ENCODE data around the gene CHAC1.
"Not testable (repeated sequence)": the region's sequence is repeated elsewhere in the genome, so short reads cannot be mapped to it uniquely, and the experiment has no call there.

The CHAC1 gene

DNA sequence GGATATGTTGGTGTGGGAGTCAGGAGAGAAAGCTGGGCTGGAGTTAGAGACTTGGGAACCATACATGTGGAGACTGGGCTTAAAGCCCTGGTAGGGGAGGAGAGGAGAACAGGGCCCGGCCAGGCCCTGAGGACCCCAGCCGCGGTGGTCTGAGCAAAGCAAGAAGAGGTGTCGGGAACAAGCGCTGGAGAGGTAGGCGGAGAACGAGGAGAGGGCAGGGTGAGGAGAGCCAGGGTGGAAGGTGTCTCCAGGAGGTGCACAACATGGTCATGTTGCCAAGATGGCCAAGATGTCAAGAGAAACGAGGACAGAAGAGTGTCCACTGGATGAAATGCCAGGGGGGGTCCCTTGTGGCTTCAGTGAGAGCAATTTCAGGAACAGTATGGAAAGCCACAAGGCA lies 5.5 kb downstream of the CHAC1 start:
- no peak for DNase-seq

DNA sequence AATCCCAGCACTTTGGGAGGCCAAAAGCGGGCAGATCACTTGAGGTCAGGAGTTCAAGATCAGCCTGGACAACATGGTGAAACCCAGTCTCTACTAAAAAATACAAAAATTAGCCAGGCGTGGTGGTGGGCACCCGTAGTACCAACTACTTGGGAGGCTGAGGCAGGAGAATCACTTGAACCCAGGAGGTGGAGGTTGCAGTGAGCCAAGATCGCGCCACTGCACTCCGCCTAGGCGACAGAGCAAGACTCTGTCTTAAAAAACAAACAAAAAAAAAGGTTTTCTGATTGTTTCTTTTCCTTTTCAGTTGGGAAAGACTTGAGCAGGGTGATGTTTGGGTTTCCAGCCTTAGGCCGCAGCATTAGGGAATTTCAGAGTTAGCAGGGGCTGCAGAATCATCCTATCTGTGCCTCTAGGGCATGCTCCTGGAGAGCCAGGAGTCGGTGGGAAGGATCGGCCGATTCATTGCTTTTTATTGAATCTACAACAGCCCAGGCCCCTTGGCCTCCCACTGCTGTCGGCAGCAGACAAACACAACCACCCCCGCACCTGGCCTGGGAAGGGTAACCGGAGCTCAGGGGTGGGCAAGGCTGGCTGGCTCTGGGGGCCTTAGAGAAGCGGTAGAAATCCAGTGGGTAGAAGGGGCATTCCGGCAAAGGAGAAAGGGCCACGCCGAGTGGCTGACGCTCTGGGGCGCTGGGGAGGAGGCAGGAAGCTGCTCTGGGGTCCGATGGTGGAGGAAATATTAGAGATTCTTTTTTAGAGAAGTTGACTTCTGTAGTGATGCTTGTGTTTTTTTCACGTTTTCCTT lies 6.3 kb downstream of the CHAC1 start:
- DNase-seq = no peak

- DNase-seq = no peak
These were observed 7.0 kb downstream of the CHAC1 start for GRCh38 chr15:40960151-40960885.

GRCh38 chr15:40960925-40961324 lies 7.7 kb downstream of the CHAC1 start:
- no peak for DNase-seq

- not testable (repeated sequence) for DNase-seq
These were observed 8.5 kb downstream of the CHAC1 start for GRCh38 chr15:40961740-40962139.

DNA sequence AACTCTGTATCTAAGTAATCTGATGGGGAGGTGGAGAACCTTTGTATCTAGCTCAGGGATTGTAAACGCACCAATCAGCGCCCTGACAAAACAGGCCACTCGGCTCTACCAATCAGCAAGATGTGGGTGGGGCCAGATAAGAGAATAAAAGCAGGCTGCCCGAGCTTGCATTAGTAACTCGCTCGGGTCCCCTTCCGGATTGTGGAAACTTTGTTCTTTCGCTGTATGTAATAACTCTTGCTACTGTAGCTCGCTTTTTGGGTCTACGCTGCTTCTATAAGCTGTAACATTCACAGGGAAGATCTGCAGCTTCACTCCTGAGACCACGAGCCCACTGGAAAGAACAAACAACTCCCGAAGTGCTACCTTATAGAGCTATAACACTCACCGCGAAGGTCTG lies 9.0 kb downstream of the CHAC1 start:
- DNase-seq = not testable (repeated sequence)

GRCh38 chr15:40963201-40963600 lies 9.9 kb downstream of the CHAC1 start:
- no peak for DNase-seq

DNA sequence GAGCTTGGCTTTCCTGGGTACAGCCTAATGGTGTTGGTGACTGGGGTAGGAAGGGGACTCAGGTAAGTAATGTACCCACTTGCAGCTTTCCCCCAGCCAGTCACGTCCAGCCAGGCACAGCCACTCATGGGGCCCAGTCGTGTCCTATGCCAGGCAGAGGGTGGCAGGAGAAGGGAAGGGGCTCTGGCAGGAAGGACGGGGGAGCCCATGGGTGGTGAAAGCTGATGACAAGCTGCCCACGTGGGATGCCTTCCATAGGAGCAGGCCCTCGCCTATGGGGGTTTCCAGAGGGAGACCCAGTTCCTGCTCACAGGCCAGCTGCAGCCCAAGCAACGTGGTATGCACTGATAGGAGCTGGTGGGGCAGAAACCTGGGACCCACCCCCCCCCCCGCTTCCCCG lies 10.7 kb downstream of the CHAC1 start:
- no peak for DNase-seq

GRCh38 chr15:40964634-40965033 lies 11.4 kb downstream of the CHAC1 start:
- DNase-seq = no peak

DNA sequence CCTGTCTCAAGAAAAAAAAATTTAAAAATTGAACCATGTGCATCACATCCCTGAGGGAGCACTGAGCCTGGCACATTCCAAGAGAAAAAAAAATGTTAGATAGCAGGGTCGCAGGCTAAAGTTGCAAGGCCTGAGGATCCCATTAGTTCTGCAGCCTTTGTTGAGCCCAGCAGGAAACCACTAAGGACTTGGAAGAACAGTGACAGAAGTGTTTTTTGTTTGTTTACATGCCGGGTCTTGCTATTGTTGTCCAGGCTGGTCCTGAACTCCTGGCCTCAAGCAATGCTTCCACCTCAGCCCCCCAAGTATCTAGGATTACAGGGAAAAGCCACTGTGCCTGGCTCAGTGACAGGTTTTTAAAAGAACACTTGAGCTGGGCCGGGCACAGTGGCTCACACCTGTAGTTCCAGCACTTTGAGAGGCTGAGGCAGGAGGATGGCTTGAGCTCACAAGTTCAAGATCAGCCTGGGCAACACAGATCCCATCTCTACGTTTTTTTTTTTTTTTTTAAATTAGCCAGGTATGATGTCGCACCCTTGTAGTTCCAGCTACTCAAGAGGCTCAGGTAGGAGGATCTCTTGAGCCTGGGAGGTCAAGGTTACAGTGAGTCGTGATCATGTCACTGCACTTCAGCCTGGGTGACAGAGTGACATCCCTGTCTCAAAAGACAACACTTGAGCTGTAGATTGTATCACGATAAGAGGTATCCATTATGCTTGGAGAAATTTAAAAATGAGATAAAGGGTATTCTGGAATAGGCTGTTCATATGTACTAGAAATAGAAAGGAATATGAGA lies 15.2 kb downstream of the CHAC1 start:
- DNase-seq = no peak

GRCh38 chr15:40969363-40969762 lies 16.1 kb downstream of the CHAC1 start:
- no peak for DNase-seq

GRCh38 chr15:40974879-40975278 lies 21.6 kb downstream of the CHAC1 start:
- DNase-seq = no peak

- DNase-seq = no peak
These were observed 23.5 kb downstream of the CHAC1 start for GRCh38 chr15:40976819-40977218.

- no peak for DNase-seq
These were observed 24.9 kb downstream of the CHAC1 start for GRCh38 chr15:40978141-40978540.

- no peak for DNase-seq
These were observed 25.3 kb downstream of the CHAC1 start for GRCh38 chr15:40978562-40978961.

GRCh38 chr15:40981186-40981585 lies 27.9 kb downstream of the CHAC1 start:
- no peak for DNase-seq

DNA sequence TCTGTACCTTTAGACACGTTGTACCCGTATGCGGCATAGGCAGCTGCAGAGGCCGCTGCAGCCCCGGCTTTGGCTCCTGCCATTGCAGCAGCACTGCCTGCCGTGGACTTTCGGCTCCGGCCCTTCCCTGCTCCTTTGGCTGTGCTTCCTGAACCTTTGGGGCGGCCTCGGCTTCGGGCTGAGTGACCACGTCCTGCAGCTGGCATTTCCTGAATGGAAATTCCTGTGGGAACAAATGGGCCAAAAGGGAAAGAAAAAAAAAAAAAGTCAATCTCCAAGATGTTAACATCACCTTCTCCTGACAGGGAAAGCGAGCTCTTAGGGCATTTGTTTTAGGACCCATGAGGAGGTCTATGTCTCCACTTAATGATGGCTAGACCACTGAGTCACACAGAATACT lies 29.6 kb downstream of the CHAC1 start:
- DNase-seq = no peak

GRCh38 chr15:40984406-40984805 lies 31.1 kb downstream of the CHAC1 start:
- DNase-seq = no peak

GRCh38 chr15:40984964-40985363 lies 31.7 kb downstream of the CHAC1 start:
- DNase-seq = no peak

- DNase-seq = no peak
These were observed 32.5 kb downstream of the CHAC1 start for GRCh38 chr15:40985541-40986330.

DNA sequence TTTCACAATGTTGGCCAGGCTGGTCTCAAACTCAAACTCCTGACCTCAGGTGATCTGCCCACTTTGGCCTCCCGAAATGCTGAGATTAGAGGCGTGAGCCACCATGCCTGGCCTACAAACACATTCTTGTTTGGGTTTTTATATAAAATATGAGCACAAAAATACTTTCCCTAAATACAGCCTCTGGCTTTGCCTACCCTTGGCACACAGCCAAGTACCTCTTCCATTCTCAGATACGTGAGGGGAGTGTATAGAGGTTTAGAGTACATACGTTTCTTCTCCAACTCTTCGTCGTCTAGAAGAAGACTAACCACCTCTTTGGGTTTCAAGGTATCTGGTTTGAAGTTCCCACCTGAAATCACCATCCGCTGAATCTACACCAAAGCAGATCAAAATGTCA lies 33.5 kb downstream of the CHAC1 start:
- peak; percentile 11 for DNase-seq

- DNase-seq = no peak
These were observed 34.9 kb downstream of the CHAC1 start for GRCh38 chr15:40988156-40988555.

DNA sequence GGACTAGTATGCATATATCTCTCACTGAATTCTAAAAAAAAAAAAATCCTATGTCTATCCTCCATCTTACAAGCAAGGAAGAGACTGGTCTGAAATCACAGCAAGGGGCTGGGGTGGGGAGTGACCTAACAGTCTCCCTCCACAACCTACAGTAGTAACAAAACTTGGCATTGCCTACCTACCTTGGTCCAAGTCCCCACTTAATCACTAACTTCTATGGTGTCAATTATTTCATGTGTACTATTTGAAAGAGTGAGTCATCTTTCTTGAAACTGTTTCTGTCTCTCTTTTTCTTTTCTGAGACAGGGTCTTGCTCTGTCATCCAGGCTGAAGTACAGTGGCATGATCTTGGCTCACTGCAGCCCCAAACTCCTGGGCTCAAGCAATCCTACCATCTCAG lies 36.8 kb downstream of the CHAC1 start:
- DNase-seq = no peak

Measured in hematopoietic multipotent progenitor cell treated with erythropoietin and hydrocortisone succinate and interleukin-3 and kit ligand, for 6 days (in vitro differentiated cells).